Calu3 (cell line): ENCODE measurements around the gene SLC26A11. TPM values are rescaled to one million over a fixed set of nuclear protein-coding genes. Genes with fewer than 3 reads are reported as not detected.

Source experiments
- BruUV-seq: library from RNA; stranded (reverse); fragments of 400-500 nt; replicated peaks from 2 replicates; lab custom pipeline; 2021; lab: Mats Ljungman, UMichigan
- CTCF ChIA-PET: fragments of 300-600 bp; sonication (Branson Sonifier 250); formaldehyde crosslinking; loops from one replicate; lab custom pipeline; 2022; ENCODE audit warnings: antibody characterized with exemption; lab: Charles Lee
- DNase-seq: peaks from one replicate; pipeline ENCODE4 v3.0.0; 2022
- H3K27ac Mint-ChIP-seq: one replicate; pipeline ENCODE4 v1.8.0; 2022; ENCODE audit warnings: mixed read lengths; ENCODE audit not compliant: unreplicated experiment
- H3K27me3 Mint-ChIP-seq: one replicate; pipeline ENCODE4 v1.8.0; 2022; ENCODE audit warnings: mixed read lengths; ENCODE audit not compliant: unreplicated experiment
- H3K36me3 Mint-ChIP-seq: one replicate; pipeline ENCODE4 v1.8.0; 2022; ENCODE audit warnings: mild to moderate bottlenecking, moderate library complexity, mixed read lengths; ENCODE audit not compliant: insufficient read depth, unreplicated experiment
- H3K4me1 Mint-ChIP-seq: one replicate; pipeline ENCODE4 v1.8.0; 2022; ENCODE audit warnings: mild to moderate bottlenecking, low read depth, mixed read lengths; ENCODE audit not compliant: unreplicated experiment
- H3K4me3 Mint-ChIP-seq: one replicate; pipeline ENCODE4 v1.8.0; 2022; ENCODE audit warnings: mild to moderate bottlenecking, low read depth, moderate library complexity, mixed read lengths; ENCODE audit not compliant: unreplicated experiment
- H3K9me3 Mint-ChIP-seq: one replicate; pipeline ENCODE4 v1.8.0; 2022; ENCODE audit warnings: low read depth, mixed read lengths; ENCODE audit not compliant: unreplicated experiment
- intact Hi-C: fragments of 100-400 bp; cut with micrococcal nuclease; formaldehyde crosslinking; loops from one replicate; pipeline ENCODE4 v1.10.0; 2022; ENCODE audit not compliant: unreplicated experiment
- total RNA-seq: library from RNA; stranded (reverse); gene quantifications from 2 replicates; pipeline ENCODE4 v1.2.3, GENCODE V29; 2022
- TF ChIP-seq, protein P1 (sequence below): fragments of 200-600 bp; IDR thresholded peaks from one replicate; pipeline ENCODE4 v1.8.0; 2022; ENCODE audit warnings: antibody characterized with exemption; ENCODE audit not compliant: unreplicated experiment

The SLC26A11 gene
- total RNA-seq, 1 experiment from 2014 or later, result 7.2 TPM

DNA sequence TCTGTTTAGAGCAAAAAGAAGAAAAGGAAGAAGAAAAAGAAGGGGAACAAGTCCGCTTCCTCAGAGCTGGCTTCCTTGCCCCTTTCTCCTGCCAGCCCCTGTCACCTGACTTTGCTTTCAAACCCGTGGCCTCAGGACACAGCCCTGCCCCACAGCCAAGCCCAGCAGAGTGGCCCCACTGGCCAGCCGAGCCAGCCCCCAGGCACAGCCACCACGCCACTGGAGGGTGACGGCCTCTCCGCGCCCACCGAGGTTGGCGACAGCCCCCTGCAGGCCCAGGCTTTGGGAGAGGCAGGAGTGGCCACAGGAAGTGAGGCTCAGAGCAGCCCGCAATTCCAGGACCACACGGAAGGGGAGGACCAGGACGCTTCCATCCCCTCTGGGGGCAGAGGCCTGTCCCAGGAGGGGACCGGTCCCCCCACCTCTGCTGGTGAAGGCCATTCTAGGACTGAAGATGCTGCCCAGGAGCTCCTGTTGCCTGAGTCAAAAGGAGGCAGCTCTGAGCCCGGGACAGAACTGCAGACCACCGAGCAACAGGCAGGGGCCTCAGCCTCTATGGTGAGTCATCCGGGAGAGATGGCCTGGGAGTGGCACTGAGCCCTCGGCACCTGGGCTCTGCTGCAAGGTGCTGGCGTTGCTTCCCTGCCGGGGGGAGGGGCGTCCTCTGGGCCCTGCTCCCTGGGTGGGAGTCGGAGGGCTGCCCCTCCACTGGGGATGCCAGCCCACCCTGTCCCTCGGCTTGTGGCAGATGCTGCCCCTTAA, 67.8 kb downstream of the SLC26A11 start:
- Mint-ChIP-seq H3K4me3 (no peak overlapping the region), H3K36me3 (peaks cover 53% of the 10 kb centered on the region), H3K27me3 (no peaks in the 10 kb centered on the region), H3K27ac (no peak overlapping the region), H3K4me1 (no peaks in the 10 kb centered on the region), H3K9me3 (no peaks in the 10 kb centered on the region)
- no peak for DNase-seq
- CTCF ChIA-PET, result no interaction called here
- TF ChIP-seq, protein P1, sequence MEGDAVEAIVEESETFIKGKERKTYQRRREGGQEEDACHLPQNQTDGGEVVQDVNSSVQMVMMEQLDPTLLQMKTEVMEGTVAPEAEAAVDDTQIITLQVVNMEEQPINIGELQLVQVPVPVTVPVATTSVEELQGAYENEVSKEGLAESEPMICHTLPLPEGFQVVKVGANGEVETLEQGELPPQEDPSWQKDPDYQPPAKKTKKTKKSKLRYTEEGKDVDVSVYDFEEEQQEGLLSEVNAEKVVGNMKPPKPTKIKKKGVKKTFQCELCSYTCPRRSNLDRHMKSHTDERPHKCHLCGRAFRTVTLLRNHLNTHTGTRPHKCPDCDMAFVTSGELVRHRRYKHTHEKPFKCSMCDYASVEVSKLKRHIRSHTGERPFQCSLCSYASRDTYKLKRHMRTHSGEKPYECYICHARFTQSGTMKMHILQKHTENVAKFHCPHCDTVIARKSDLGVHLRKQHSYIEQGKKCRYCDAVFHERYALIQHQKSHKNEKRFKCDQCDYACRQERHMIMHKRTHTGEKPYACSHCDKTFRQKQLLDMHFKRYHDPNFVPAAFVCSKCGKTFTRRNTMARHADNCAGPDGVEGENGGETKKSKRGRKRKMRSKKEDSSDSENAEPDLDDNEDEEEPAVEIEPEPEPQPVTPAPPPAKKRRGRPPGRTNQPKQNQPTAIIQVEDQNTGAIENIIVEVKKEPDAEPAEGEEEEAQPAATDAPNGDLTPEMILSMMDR, result no peak
- intact Hi-C loops, result no loop called here
- BruUV-seq, result no TSS peak

DNA sequence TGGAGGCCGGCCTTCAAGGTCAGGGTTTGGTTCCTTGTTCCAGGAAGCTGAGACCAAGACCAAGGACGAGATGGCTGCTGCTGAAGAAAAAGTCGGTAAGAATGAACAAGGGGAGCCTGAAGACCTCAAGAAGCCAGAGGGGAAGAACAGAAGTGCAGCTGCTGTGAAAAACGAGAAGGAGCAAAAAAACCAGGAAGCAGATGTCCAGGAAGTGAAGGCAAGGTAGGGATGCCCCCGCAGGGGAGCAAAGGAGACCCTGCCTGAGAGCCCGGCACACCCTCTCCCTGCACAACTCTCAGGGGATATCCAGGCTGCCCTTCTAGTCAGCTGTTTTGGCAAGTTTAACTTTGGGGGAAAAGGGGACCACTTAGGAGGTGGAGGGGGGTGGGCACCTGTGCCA, 69.4 kb downstream of the SLC26A11 start:
- no peaks in the 10 kb centered on the region for H3K27me3 Mint-ChIP-seq
- H3K4me1 Mint-ChIP-seq, result no peaks in the 10 kb centered on the region
- intact Hi-C loops, result no loop called here
- TF ChIP-seq, protein P1, result no peak
- peaks cover 67% of the 10 kb centered on the region for H3K36me3 Mint-ChIP-seq
- no peak overlapping the region for H3K27ac Mint-ChIP-seq
- no peak overlapping the region for H3K4me3 Mint-ChIP-seq
- DNase-seq, result no peak
- H3K9me3 Mint-ChIP-seq, result no peaks in the 10 kb centered on the region
- BruUV-seq, result no TSS peak
- CTCF ChIA-PET, result no interaction called here

DNA sequence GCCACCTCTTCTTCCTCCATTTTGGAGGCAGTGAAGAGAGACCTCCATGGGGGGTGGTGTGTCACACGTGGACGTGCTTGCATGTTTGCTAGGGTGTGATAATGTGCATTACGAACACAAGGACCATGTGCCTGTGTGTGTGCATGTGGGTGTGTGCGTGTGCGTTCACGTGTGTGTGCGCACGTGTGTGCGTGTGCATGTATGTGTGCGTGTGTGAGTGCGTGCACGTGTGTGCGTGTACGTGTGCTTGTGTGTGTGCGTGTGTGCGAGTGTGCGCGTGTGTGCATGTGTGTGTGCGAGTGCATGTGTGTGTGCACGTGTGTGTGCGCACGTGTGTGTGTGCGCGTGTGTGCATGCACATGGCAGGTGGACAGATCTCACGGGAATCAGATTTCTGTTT, 69.9 kb downstream of the SLC26A11 start:
- Mint-ChIP-seq H3K9me3 (no peaks in the 10 kb centered on the region), H3K4me1 (no peaks in the 10 kb centered on the region), H3K36me3 (peaks cover 71% of the 10 kb centered on the region), H3K27me3 (no peaks in the 10 kb centered on the region), H3K4me3 (no peak overlapping the region), H3K27ac (no peak overlapping the region)
- TF ChIP-seq, protein P1, result no peak
- DNase-seq, result no peak
- CTCF ChIA-PET, result no interaction called here
- intact Hi-C loops, result no loop called here
- no TSS peak for BruUV-seq

DNA sequence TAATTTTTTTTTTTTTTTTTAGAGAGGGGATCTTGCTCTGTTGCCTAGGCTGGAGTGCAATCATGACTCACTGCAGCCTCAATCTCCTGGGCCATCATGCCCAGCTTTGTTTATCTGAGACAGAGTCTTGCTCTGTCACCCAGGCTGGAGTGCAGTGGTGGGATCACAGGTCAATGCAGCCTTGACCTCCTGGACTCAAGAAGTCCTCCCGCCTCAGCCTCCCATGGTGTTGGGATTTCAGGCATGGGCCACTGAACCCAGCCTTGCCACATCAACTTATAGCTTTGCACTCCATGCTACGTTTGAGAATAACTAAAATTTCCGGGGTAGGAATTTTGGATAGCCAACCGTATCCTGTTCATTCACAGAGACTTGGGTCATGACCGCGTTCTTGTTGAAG, 71.0 kb downstream of the SLC26A11 start:
- CTCF ChIA-PET, result no interaction called here
- no TSS peak for BruUV-seq

More for the DNA sequence above, 71.0 kb downstream of the SLC26A11 start:
- TF ChIP-seq, protein P1, result no peak
- Mint-ChIP-seq H3K27me3 (no peaks in the 10 kb centered on the region), H3K9me3 (no peaks in the 10 kb centered on the region), H3K4me1 (no peaks in the 10 kb centered on the region), H3K4me3 (no peak overlapping the region), H3K27ac (no peak overlapping the region), H3K36me3 (peaks cover 81% of the 10 kb centered on the region)
- no peak for DNase-seq
- intact Hi-C loops, result no loop called here
